GM12801 (cell line): Measurements from ENCODE around the gene TTLL12.

Source experiments
- CTCF ChIP-seq: IDR thresholded peaks from one replicate; pipeline ENCODE4 v1.5.1; 2011; ENCODE audit warnings: control low read depth; ENCODE audit not compliant: insufficient read length; ENCODE audit errors: extremely low read depth

Gene TTLL12

GRCh38 chr22:43169310-43170130, 17.4 kb downstream of the TTLL12 start:
- no peak for TF ChIP-seq CTCF

- no peak for TF ChIP-seq CTCF
These were observed 18.2 kb downstream of the TTLL12 start for GRCh38 chr22:43168471-43169309.

GRCh38 chr22:43167001-43167589, 19.8 kb downstream of the TTLL12 start:
- TF ChIP-seq CTCF: no peak

GRCh38 chr22:43166132-43166930, 20.6 kb downstream of the TTLL12 start:
- no peak for TF ChIP-seq CTCF

GRCh38 chr22:43164636-43165035, 22.3 kb downstream of the TTLL12 start:
- TF ChIP-seq CTCF: no peak

- no peak for TF ChIP-seq CTCF
These were observed 23.6 kb downstream of the TTLL12 start for GRCh38 chr22:43163241-43163795.
